HepG2 (cell line): ENCODE data around the gene PARP3. TPM values are rescaled to one million over a fixed set of nuclear protein-coding genes. Genes with fewer than 3 reads are reported as not detected.

Experiments used
- ATAC-seq: fragments of 200-7000 bp; cut with Tn5 transposase; 3 replicates; pipeline ENCODE4 v1.9.1; 2020; ENCODE audit warnings: mild to moderate bottlenecking, moderate library complexity
- Bru-seq: library from RNA; stranded (reverse); fragments of 400-500 nt; gene quantifications from one replicate; lab custom pipeline; 2021; lab: Mats Ljungman, UMichigan
- BruChase-seq, 2 experiments: library from RNA; stranded (reverse); fragments of 400-500 nt; gene quantifications; one replicate each; lab custom pipeline; 2021; lab: Mats Ljungman, UMichigan
- BruUV-seq: library from RNA; stranded (reverse); fragments of 400-500 nt; replicated peaks from 2 replicates; lab custom pipeline; 2021; lab: Mats Ljungman, UMichigan
- CTCF ChIA-PET: fragments of 300-600 bp; formaldehyde crosslinking; extraction: SDS; loops from one replicate; lab custom pipeline; 2021; ENCODE audit warnings: low total read pairs, inconsistent platforms, low intra/inter-chr PET ratio; lab: Yijun Ruan, JAX
- POLR2A ChIA-PET: fragments of 350-600 bp; sonication (Branson Sonifier 250); formaldehyde crosslinking; loops from one replicate; lab custom pipeline; 2020; ENCODE audit warnings: antibody characterized with exemption, inconsistent platforms; lab: Yijun Ruan, JAX
- DNase-seq: peaks from one replicate; pipeline ENCODE4 v3.0.0-alpha.2; 2015; ENCODE audit warnings: low spot score
- FAIRE-seq: peaks from 3 replicates; lab custom pipeline; 2011; peaks lifted over from hg19 to GRCh38; lab: Jason Lieb, UNC
- H2AFZ ChIP-seq: one replicate; pipeline ENCODE4 v1.6.1; 2011; ENCODE audit warnings: low read length, inconsistent platforms
- H3K27ac ChIP-seq: fragments of 300-600 bp; 3 replicates; pipeline ENCODE4 v1.8.0; 2011; ENCODE audit warnings: mixed run types, mild to moderate bottlenecking, mixed read lengths, low read length, inconsistent platforms; ENCODE audit not compliant: insufficient read depth; ENCODE audit errors: extremely low read length
- H3K27me3 ChIP-seq, 2 experiments: fragments of 200-600 bp in 1 of 2; 2 replicates in 1 of 2; 3 replicates in 1 of 2; pipeline versions ENCODE4 v1.6.0 to v1.8.0; 2011; ENCODE audit warnings: low read length in 2 of 2, mild to moderate bottlenecking in 2 of 2, moderate library complexity in 2 of 2, inconsistent platforms in 1 of 2; ENCODE audit not compliant: insufficient read depth in 2 of 2, control insufficient read depth in 1 of 2
- H3K36me3 ChIP-seq, 2 experiments: fragments of 200-600 bp in 1 of 2; replicated peaks in 1 of 2; 2 replicates in 1 of 2; 3 replicates in 1 of 2; pipeline versions ENCODE4 v1.5.1 to v1.8.0; 2011; ENCODE audit warnings: low read length in 2 of 2, inconsistent platforms in 1 of 2; ENCODE audit not compliant: insufficient read depth in 2 of 2, control insufficient read depth in 1 of 2
- H3K4me1 ChIP-seq: 2 replicates; pipeline ENCODE4 v1.5.1; 2012; ENCODE audit warnings: low read length, inconsistent platforms; ENCODE audit not compliant: insufficient read depth
- H3K4me2 ChIP-seq: 2 replicates; pipeline ENCODE4 v1.6.0; 2011; ENCODE audit warnings: low read depth, low read length, inconsistent platforms
- H3K4me3 ChIP-seq, 3 experiments: fragments of 200-600 bp in 1 of 3; sonication (generic), shearing (Covaris generic) in 1 of 3; replicated peaks in 1 of 3; 2 replicates each; pipeline ENCODE4 v1.5.1; 2011 to 2016; ENCODE audit warnings: low read length in 3 of 3, inconsistent platforms in 2 of 3, low read depth in 2 of 3, mild to moderate bottlenecking in 2 of 3, control low read depth in 1 of 3, mixed read lengths in 1 of 3; ENCODE audit not compliant: insufficient read depth in 1 of 3
- H3K79me2 ChIP-seq: one replicate; pipeline ENCODE4 v1.6.1; 2011; ENCODE audit warnings: low read length, inconsistent platforms; ENCODE audit not compliant: insufficient read depth
- H3K9ac ChIP-seq: 2 replicates; pipeline ENCODE4 v1.6.0; 2011; ENCODE audit warnings: mild to moderate bottlenecking, low read depth, low read length, inconsistent platforms; ENCODE audit not compliant: insufficient read depth
- H3K9me3 ChIP-seq: 2 replicates; pipeline ENCODE4 v1.5.1; 2012; ENCODE audit warnings: mild to moderate bottlenecking, low read length
- H4K20me1 ChIP-seq: 2 replicates; pipeline ENCODE4 v1.6.0; 2011; ENCODE audit warnings: inconsistent platforms, mild to moderate bottlenecking, low read length, moderate library complexity; ENCODE audit not compliant: insufficient read depth
- CBX5 ChIP-seq: sonication (generic); formaldehyde crosslinking; IDR thresholded peaks from 2 replicates; pipeline ENCODE4 v1.4.0; 2020; ENCODE audit warnings: missing genetic modification reagents, borderline replicate concordance
- GPN1 ChIP-seq: sonication (generic); formaldehyde crosslinking; IDR thresholded peaks from 2 replicates; pipeline ENCODE4 v1.5.1; 2020; ENCODE audit warnings: missing genetic modification reagents, borderline replicate concordance
- HDAC6 ChIP-seq: fragments of 200-600 bp; sonication (generic); IDR thresholded peaks from 2 replicates; pipeline ENCODE4 v1.7.0; 2017; ENCODE audit warnings: mild to moderate bottlenecking, antibody characterized with exemption, low read length, low read depth
- MIXL1 ChIP-seq: IDR thresholded peaks from 2 replicates; pipeline ENCODE4 v1.6.1; 2016
- XBP1 ChIP-seq: sonication (generic); formaldehyde crosslinking; IDR thresholded peaks from 2 replicates; pipeline ENCODE4 v1.5.0; 2020; ENCODE audit warnings: missing genetic modification reagents
- ZBTB3 ChIP-seq: sonication (generic); formaldehyde crosslinking; IDR thresholded peaks from 2 replicates; pipeline ENCODE4 v1.4.0; 2020; ENCODE audit warnings: low read depth, mild to moderate bottlenecking, moderate library complexity, missing genetic modification reagents, borderline replicate concordance
- ZFP41 ChIP-seq: sonication (generic); formaldehyde crosslinking; IDR thresholded peaks from 2 replicates; pipeline ENCODE4 v1.4.0; 2020; ENCODE audit warnings: mild to moderate bottlenecking, missing genetic modification reagents, borderline replicate concordance
- WGBS: methylation state at CpG from one replicate; pipeline ENCODE4 v1.1.6; 2017; ENCODE audit warnings: low lambda C conversion rate; 5-methylcytosine and 5-hydroxymethylcytosine counted together
- in situ Hi-C: cut with HindIII; loops from 2 replicates; pipeline ENCODE4 v1.10.0; 2017; ENCODE audit warnings: low pct_unique_long_range_greater_than_20kb; ENCODE audit not compliant: extremely low pct_ligation_motif_present
- intact Hi-C: fragments of 100-400 bp; cut with micrococcal nuclease; formaldehyde crosslinking; loops from one replicate; pipeline ENCODE4 v1.10.0; 2022; ENCODE audit not compliant: unreplicated experiment
- long read RNA-seq, 2 experiments: library from RNA in 1 of 2; library from polyadenylated mRNA in 1 of 2; stranded (forward) in 1 of 2; unstranded in 1 of 2; transcript quantifications; one replicate each; pipeline ENCODE4 v2.0.0, GENCODE V29; 2019 to 2022
- polyA minus RNA-seq, 3 experiments: library from RNA; depleted of rRNA, polyadenylated mRNA; stranded (reverse); fragments of >200 nt; gene quantifications; 2 replicates each; pipeline ENCODE4 v1.2.3, GENCODE V29; 2011; ENCODE audit warnings: low replicate concordance in 1 of 3
- polyA plus RNA-seq, 8 experiments: library from polyadenylated mRNA; depleted of rRNA in 3 of 8; stranded (reverse) in 7 of 8; unstranded in 1 of 8; fragments of >200 nt; fragmentation: Illumina TruSeq in 4 of 8; extraction: Trizol in 4 of 8; gene quantifications; 2 replicates each; pipeline versions ENCODE4 v1.2.1 to v1.2.3, GENCODE V29; 2011 to 2016; ENCODE audit warnings: low read depth in 4 of 8, missing spikeins in 1 of 8, mixed read lengths in 1 of 8; ENCODE audit not compliant: insufficient read depth in 1 of 8
- total RNA-seq, 5 experiments: library from RNA; depleted of rRNA; stranded (reverse); fragments of >200 nt; fragmentation: Illumina TruSeq; extraction: Trizol; gene quantifications; 2 replicates each; pipeline ENCODE4 v1.2.3, GENCODE V29; 2016; ENCODE audit warnings: low read depth in 1 of 5
- TF ChIP-seq, protein P1 (sequence below), 2 experiments: sonication (generic) in 1 of 2; formaldehyde crosslinking in 1 of 2; IDR thresholded peaks; 2 replicates each; pipeline versions ENCODE4 v1.5.1 to v1.6.1; 2011 to 2020; ENCODE audit warnings: borderline replicate concordance in 1 of 2, low read depth in 1 of 2, low read length in 1 of 2, mild to moderate bottlenecking in 1 of 2, missing genetic modification reagents in 1 of 2, moderate library complexity in 1 of 2
- TF ChIP-seq, protein P2 (sequence below): sonication (generic); formaldehyde crosslinking; IDR thresholded peaks from 2 replicates; pipeline ENCODE4 v1.5.1; 2020; ENCODE audit warnings: mild to moderate bottlenecking, missing genetic modification reagents

PARP3 gene
- 7.7 and 11.2 TPM in 2 replicates for total RNA-seq (2016; rRNA removed; fragmentation: Illumina TruSeq; extraction: Trizol)
- 4.4 and 5.3 TPM in 2 replicates for total RNA-seq (2016; cell fraction: cytosol; rRNA removed; fragmentation: Illumina TruSeq; extraction: Trizol; ENCODE audit: low read depth)
- 6.8 and 10.6 TPM in 2 replicates for total RNA-seq (2016; cell fraction: insoluble cytoplasmic fraction; rRNA removed; fragmentation: Illumina TruSeq; extraction: Trizol)
- total RNA-seq (2016; cell fraction: membrane; rRNA removed; fragmentation: Illumina TruSeq; extraction: Trizol) = 10.0 and 10.4 TPM in 2 replicates
- total RNA-seq (2016; cell fraction: nucleus; rRNA removed; fragmentation: Illumina TruSeq; extraction: Trizol) = 10.2 and 13.8 TPM in 2 replicates
- polyA plus RNA-seq (2011; rRNA removed) = 21.5 and 24.0 TPM in 2 replicates
- 11.3 and 15.3 TPM in 2 replicates for polyA plus RNA-seq (2011; cell fraction: cytosol; rRNA removed)
- 122 and 127 TPM in 2 replicates for polyA plus RNA-seq (2011; cell fraction: nucleus; rRNA removed)
- polyA plus RNA-seq (2012) = 13.0 and 15.1 TPM in 2 replicates
- polyA plus RNA-seq (2016; cell fraction: cytosol; fragmentation: Illumina TruSeq; extraction: Trizol; ENCODE audit: low read depth) = 4.9 and 6.1 TPM in 2 replicates
- 7.2 and 10.0 TPM in 2 replicates for polyA plus RNA-seq (2016; cell fraction: insoluble cytoplasmic fraction; fragmentation: Illumina TruSeq; extraction: Trizol; ENCODE audit: low read depth)
- polyA plus RNA-seq (2016; cell fraction: membrane; fragmentation: Illumina TruSeq; extraction: Trizol; ENCODE audit: low read depth) = 9.7 and 11.0 TPM in 2 replicates
- polyA plus RNA-seq (2016; cell fraction: nucleus; fragmentation: Illumina TruSeq; extraction: Trizol; ENCODE audit: insufficient read depth, low read depth) = 32.8 and 38.7 TPM in 2 replicates
- 11.0 and 13.9 TPM in 2 replicates for polyA minus RNA-seq (2011; rRNA and poly(A)+ RNA removed; ENCODE audit: low replicate concordance)
- polyA minus RNA-seq (2011; cell fraction: cytosol; rRNA and poly(A)+ RNA removed) = 4.7 and 10.5 TPM in 2 replicates
- 12.6 and 14.9 TPM in 2 replicates for polyA minus RNA-seq (2011; cell fraction: nucleus; rRNA and poly(A)+ RNA removed)
- percentile 46 among the genes with signal in this experiment for Bru-seq, nascent RNA
- percentile 58 among the genes with signal in this experiment for BruChase-seq, experiment 1, labeled RNA remaining after a 6-hour chase
- BruChase-seq, experiment 2, labeled RNA remaining after a 2-hour chase = percentile 51 among the genes with signal in this experiment
- long read RNA-seq, experiment 1, transcript PARP3-201 (11 exons, 2,336 nt) = major isoform, 5 of 18 reads
- long read RNA-seq, experiment 1, partial matches to known transcripts = 10 of 18 reads
- long read RNA-seq, experiment 1, other reads (novel, unspliced or antisense) = 3 of 18 reads
- long read RNA-seq, experiment 2, partial matches to known transcripts = 17 of 29 reads
- long read RNA-seq, experiment 2, other reads (novel, unspliced or antisense) = 6 of 29 reads

DNA sequence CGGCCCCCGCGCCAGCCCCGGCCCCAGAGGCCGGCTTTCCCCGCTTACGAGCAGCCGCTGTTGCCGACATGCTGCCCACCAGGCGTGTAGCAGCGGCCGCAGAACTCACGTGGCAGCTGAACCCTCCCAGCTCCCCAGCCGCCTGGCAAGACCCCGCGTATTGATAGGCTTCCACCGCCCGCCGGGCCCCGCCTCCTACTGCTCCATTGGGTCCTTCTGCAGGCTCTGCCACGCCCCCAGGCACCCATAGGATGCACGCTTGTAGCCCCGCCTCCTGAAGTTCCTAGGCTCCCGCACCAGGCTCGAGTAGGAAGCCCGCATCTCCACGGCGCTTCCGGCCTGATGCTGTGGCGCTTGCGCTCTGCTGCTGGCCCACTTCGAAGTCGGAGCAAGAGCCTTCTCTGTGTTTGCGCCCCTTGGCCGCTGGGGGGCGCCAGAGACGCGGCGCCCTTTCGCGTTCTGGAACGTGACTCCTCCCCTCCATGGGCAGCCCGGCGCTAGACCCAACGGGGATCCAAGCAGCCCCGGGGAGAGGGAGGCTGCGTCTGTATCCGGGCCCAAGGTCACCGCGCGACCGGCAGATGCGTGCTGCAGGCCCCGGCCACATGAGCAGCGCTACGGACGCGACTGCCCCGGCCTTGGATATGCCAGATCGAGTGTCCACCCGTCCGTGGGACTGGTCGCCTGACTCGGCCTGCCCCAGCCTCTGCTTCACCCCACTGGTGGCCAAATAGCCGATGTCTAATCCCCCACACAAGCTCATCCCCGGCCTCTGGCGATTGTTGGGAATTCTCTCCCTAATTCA is at the start of gene PARP3, which contains the start of gene RRP9:
Gene PARP3, plus strand, starts transcription at position 566 of the 805 bp plus-strand sequence. CDS start 993 bp downstream, outside the sequence.
Gene RRP9, minus strand, starts transcription at position 107 of the 805 bp plus-strand sequence. Its CDS starts 37 bp downstream, at position 70.
- ATAC-seq = peak; percentile 88
- no peaks in the 10 kb centered on the region; the same call in 1 of the 2 replicates for H4K20me1 ChIP-seq
- CTCF ChIA-PET = interaction anchor here (1.2 to 2.1 kb wide), 4 partner anchors 33 to 59 kb away, joined by 3 to 34 read pairs (median 14); partner anchors contain the start of genes ABHD14A, ABHD14B, ACY1 and RPL29
- H3K9me3 ChIP-seq = no peaks in the 10 kb centered on the region
- POLR2A ChIA-PET = interaction anchor here (0.7 to 4.5 kb wide), 20 partner anchors 9 to 442 kb away, joined by 3 to 173 read pairs (median 8); partner anchors contain the start of genes ABHD14A, ABHD14B, ACY1 and DCAF1
- intact Hi-C loops = loop anchor here (1.0 to 2.0 kb wide), 3 partner anchors 32 to 53 kb away; partner anchors contain the start of genes ABHD14B, ACY1 and RPL29
- in situ Hi-C loops = no loop called here
- no peaks in the 10 kb centered on the region; a peak in 1 of 5 replicates for H3K27me3 ChIP-seq
- WGBS = 2% methylated on average over 25 of the region's 67 CpGs
- peaks cover 33% of the 10 kb centered on the region for H3K4me1 ChIP-seq
- peak; percentile 97 for FAIRE-seq
- H3K79me2 ChIP-seq = peaks cover 28% of the 10 kb centered on the region
- H3K4me2 ChIP-seq = peak within 1 kb of the TSS; percentile 95
- peaks cover 8 to 18% of the 10 kb centered on the region in 2 experiments; a peak in 3 of 5 replicates for H3K36me3 ChIP-seq
- peak within 1 kb of the TSS; percentile 93 for H3K27ac ChIP-seq
- no peak within 1 kb of the TSS for H2AFZ ChIP-seq
- H3K4me3 ChIP-seq = peak within 1 kb of the TSS; percentile 80 to 88 (median 84)
- peak; percentile 99 for DNase-seq
- no TSS peak for BruUV-seq
- H3K9ac ChIP-seq = peak within 1 kb of the TSS; percentile 93
- no peak for TF ChIP-seq XBP1 (CRISPR knock-in tag)
- peak; percentile 68; the same call in 1 of the 2 replicates for TF ChIP-seq CBX5 (CRISPR knock-in tag)
- TF ChIP-seq GPN1 (CRISPR knock-in tag) = no peak
- TF ChIP-seq, protein P1, sequence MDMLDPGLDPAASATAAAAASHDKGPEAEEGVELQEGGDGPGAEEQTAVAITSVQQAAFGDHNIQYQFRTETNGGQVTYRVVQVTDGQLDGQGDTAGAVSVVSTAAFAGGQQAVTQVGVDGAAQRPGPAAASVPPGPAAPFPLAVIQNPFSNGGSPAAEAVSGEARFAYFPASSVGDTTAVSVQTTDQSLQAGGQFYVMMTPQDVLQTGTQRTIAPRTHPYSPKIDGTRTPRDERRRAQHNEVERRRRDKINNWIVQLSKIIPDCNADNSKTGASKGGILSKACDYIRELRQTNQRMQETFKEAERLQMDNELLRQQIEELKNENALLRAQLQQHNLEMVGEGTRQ (IDR thresholded peaks at IDR 0.05; ENCODE audit: low read depth, low read length) = no peak
- TF ChIP-seq, protein P1 (CRISPR knock-in tag; IDR thresholded peaks at IDR 0.05; ENCODE audit: borderline replicate concordance) = peak; percentile 68; the same call in 1 of the 2 replicates
- TF ChIP-seq ZBTB3 = peak; percentile 94
- TF ChIP-seq HDAC6 = no peak
- TF ChIP-seq, protein P2, sequence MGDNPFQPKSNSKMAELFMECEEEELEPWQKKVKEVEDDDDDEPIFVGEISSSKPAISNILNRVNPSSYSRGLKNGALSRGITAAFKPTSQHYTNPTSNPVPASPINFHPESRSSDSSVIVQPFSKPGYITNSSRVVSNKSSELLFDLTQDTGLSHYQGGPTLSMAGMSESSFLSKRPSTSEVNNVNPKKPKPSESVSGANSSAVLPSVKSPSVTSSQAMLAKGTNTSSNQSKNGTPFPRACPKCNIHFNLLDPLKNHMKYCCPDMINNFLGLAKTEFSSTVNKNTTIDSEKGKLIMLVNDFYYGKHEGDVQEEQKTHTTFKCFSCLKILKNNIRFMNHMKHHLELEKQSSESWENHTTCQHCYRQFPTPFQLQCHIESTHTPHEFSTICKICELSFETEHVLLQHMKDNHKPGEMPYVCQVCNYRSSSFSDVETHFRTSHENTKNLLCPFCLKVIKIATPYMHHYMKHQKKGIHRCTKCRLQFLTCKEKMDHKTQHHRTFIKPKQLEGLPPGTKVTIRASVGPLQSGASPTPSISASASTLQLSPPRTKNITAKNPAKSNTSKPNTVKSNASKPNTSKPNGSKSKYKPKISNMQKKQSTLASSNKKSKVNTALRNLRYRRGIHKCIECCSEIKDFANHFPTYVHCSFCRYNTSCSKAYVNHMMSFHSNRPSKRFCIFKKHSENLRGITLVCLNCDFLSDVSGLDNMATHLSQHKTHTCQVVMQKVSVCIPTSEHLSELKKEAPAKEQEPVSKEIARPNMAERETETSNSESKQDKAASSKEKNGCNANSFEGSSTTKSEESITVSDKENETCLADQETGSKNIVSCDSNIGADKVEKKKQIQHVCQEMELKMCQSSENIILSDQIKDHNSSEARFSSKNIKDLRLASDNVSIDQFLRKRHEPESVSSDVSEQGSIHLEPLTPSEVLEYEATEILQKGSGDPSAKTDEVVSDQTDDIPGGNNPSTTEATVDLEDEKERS = peak; percentile 16; the same call in 1 of the 2 replicates
- no peak; the same call in none of the 2 replicates for TF ChIP-seq MIXL1
- peak; percentile 75; the same call in 1 of the 2 replicates for TF ChIP-seq ZFP41 (CRISPR knock-in tag)
